SU-DHL-6 (cell line): ENCODE measurements around the gene STKLD1.

ENCODE experiments used
- H2AFZ ChIP-seq: fragments of 200-600 bp; sonication (generic); 2 replicates; pipeline ENCODE4 v1.6.1; 2014; ENCODE audit warnings: low read depth, mild to moderate bottlenecking, moderate library complexity, mixed read lengths, antibody characterized with exemption, low read length; ENCODE audit not compliant: severe bottlenecking
- H3F3A ChIP-seq: fragments of 200-600 bp; shearing (Covaris generic); 2 replicates; pipeline ENCODE4 v1.6.0; 2016; ENCODE audit warnings: antibody characterized with exemption, mild to moderate bottlenecking; ENCODE audit not compliant: insufficient read depth
- H3K27ac ChIP-seq: fragments of 200-600 bp; sonication (generic); 2 replicates; pipeline ENCODE4 v1.5.1; 2016; ENCODE audit warnings: low read depth, mild to moderate bottlenecking, low read length, moderate library complexity, mixed read lengths
- H3K27me3 ChIP-seq: fragments of 200-600 bp; sonication (generic), shearing (Covaris generic); 2 replicates; pipeline ENCODE4 v1.6.0; 2014; ENCODE audit warnings: mild to moderate bottlenecking, low read length
- H3K36me3 ChIP-seq: fragments of 200-600 bp; sonication (generic); 2 replicates; pipeline ENCODE4 v1.6.1; 2014; ENCODE audit warnings: mild to moderate bottlenecking, low read length, mixed read lengths
- H3K4me2 ChIP-seq: fragments of 300-600, 200-600 bp; shearing (Covaris generic), sonication (generic); 2 replicates; pipeline ENCODE4 v1.6.0; 2014; ENCODE audit warnings: low read length, low read depth, mild to moderate bottlenecking; ENCODE audit not compliant: poor library complexity, severe bottlenecking
- H3K4me3 ChIP-seq: fragments of 200-600 bp; sonication (generic); 2 replicates; pipeline ENCODE4 v1.5.1; 2014; ENCODE audit warnings: antibody characterized with exemption, low read length, mild to moderate bottlenecking, mixed read lengths; ENCODE audit not compliant: insufficient read depth, poor library complexity, severe bottlenecking
- H3K79me2 ChIP-seq: fragments of 200-600 bp; sonication (generic); 2 replicates; pipeline ENCODE4 v1.6.1; 2014; ENCODE audit warnings: mild to moderate bottlenecking, low read length, moderate library complexity; ENCODE audit not compliant: insufficient read depth
- H3K9ac ChIP-seq: fragments of 200-600 bp; sonication (generic); 2 replicates; pipeline ENCODE4 v1.7.0; 2014; ENCODE audit warnings: mild to moderate bottlenecking, low read length
- H3K9me2 ChIP-seq: fragments of 200-600 bp; sonication (generic); replicated peaks from 2 replicates; pipeline ENCODE4 v1.6.1; 2014; ENCODE audit warnings: low read length; ENCODE audit not compliant: insufficient read depth
- H3K9me3 ChIP-seq: fragments of 200-600 bp; sonication (generic); 2 replicates; pipeline ENCODE4 v1.6.1; 2014; ENCODE audit warnings: low read length, mixed read lengths; ENCODE audit not compliant: insufficient read depth
- H4K20me1 ChIP-seq: fragments of 200-600 bp; sonication (generic); 2 replicates; pipeline ENCODE4 v1.6.1; 2014; ENCODE audit warnings: low read depth, mild to moderate bottlenecking, antibody characterized with exemption, low read length, moderate library complexity, mixed read lengths
- EZH2phosphoT487 ChIP-seq: fragments of 200-600 bp; sonication (generic), shearing (Covaris generic); conservative IDR thresholded peaks from 2 replicates; pipeline ENCODE4 v1.6.1; 2018; ENCODE audit warnings: mild to moderate bottlenecking, antibody characterized with exemption, low read length, moderate library complexity, mixed read lengths
- TF ChIP-seq, protein P1 (sequence below): fragments of 200-600 bp; sonication (generic); IDR thresholded peaks from one replicate; pipeline ENCODE4 v1.5.1; 2017; ENCODE audit warnings: antibody characterized with exemption, mild to moderate bottlenecking, low read length, moderate library complexity; ENCODE audit not compliant: insufficient read depth, poor library complexity, severe bottlenecking

STKLD1 gene

DNA sequence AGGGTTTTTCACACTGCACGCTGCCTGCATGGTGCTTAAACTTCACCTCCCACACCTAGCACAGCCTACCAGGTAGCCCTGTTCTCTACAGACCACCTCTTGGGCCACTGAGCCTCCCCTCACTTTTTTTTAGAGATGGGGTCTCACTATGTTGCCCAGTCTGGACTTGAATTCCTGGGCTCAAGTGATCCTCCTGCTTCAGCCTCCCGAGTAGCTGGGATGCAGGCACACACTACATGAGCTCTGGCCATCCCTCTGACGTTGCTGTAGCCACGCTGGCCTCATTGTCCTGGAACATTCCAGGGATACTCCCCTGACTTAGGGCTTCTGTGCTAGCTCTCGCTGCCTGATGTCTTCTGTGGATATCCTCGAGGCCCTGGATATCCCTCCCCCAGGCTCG is 76.4 kb downstream of the STKLD1 start:
- Histone ChIP-seq H3K4me2 (no peak overlapping the region), H3K27me3 (no peaks in the 10 kb centered on the region), H3K9me3 (no peaks in the 10 kb centered on the region), H3F3A (no peaks in the 10 kb centered on the region), H3K9ac (no peak overlapping the region), H3K79me2 (no peaks in the 10 kb centered on the region), H4K20me1 (no peaks in the 10 kb centered on the region), H3K27ac (no peak overlapping the region), H3K4me3 (no peak overlapping the region), H3K9me2 (no peaks in the 10 kb centered on the region), H2AFZ (no peak overlapping the region), H3K36me3 (no peaks in the 10 kb centered on the region)
- TF ChIP-seq, protein P1, sequence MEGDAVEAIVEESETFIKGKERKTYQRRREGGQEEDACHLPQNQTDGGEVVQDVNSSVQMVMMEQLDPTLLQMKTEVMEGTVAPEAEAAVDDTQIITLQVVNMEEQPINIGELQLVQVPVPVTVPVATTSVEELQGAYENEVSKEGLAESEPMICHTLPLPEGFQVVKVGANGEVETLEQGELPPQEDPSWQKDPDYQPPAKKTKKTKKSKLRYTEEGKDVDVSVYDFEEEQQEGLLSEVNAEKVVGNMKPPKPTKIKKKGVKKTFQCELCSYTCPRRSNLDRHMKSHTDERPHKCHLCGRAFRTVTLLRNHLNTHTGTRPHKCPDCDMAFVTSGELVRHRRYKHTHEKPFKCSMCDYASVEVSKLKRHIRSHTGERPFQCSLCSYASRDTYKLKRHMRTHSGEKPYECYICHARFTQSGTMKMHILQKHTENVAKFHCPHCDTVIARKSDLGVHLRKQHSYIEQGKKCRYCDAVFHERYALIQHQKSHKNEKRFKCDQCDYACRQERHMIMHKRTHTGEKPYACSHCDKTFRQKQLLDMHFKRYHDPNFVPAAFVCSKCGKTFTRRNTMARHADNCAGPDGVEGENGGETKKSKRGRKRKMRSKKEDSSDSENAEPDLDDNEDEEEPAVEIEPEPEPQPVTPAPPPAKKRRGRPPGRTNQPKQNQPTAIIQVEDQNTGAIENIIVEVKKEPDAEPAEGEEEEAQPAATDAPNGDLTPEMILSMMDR, result no peak
- no peak for TF ChIP-seq EZH2phosphoT487

DNA sequence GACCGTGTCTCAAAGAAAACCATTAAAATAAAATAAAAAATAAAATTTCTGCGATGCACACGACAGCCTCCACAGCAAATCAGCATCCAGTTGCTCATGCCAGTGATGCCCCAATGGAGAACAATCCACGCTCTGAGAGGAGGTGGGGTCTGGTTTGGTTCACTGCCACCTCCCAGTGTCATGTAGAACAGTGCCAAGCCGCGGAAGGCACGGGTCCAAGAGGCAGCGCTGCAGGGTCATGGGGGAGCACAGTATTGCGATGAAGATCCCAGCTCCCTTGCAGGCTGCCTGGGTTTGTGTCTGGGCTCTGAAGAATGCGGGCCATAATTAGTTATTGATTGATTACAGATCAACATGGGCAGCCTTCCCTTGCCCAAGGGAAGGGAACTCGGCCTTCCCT is 77.5 kb downstream of the STKLD1 start:
- H3K27ac ChIP-seq, result no peak overlapping the region
- no peak overlapping the region for H3K4me2 ChIP-seq
- H3K79me2 ChIP-seq, result no peaks in the 10 kb centered on the region
- no peaks in the 10 kb centered on the region for H4K20me1 ChIP-seq
- no peaks in the 10 kb centered on the region for H3K36me3 ChIP-seq
- no peaks in the 10 kb centered on the region for H3K9me2 ChIP-seq
- no peak overlapping the region for H3K4me3 ChIP-seq
- H3K27me3 ChIP-seq, result no peaks in the 10 kb centered on the region
- TF ChIP-seq, protein P1, result no peak
- no peak for TF ChIP-seq EZH2phosphoT487
- no peak overlapping the region for H2AFZ ChIP-seq
- no peaks in the 10 kb centered on the region for H3F3A ChIP-seq
- H3K9ac ChIP-seq, result no peak overlapping the region
- no peaks in the 10 kb centered on the region for H3K9me3 ChIP-seq

DNA sequence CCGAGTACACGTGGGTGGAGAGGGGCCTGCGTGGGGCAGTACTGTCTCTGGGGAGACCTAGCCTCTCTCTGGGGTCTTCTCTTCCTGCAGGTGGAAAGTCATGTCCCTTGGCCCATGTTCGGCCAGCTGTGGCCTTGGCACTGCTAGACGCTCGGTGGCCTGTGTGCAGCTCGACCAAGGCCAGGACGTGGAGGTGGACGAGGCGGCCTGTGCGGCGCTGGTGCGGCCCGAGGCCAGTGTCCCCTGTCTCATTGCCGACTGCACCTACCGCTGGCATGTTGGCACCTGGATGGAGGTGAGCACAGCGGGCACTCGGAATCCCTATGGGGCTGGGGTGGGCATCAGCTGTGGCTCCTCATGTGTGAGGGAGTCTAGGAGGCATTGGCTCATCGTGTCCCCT is 78.2 kb downstream of the STKLD1 start:
- Histone ChIP-seq H3K4me3 (no peak overlapping the region), H3K9me3 (no peaks in the 10 kb centered on the region), H3K9me2 (no peaks in the 10 kb centered on the region), H3K27ac (no peak overlapping the region), H3F3A (no peaks in the 10 kb centered on the region), H3K79me2 (no peaks in the 10 kb centered on the region), H3K27me3 (no peaks in the 10 kb centered on the region), H3K9ac (no peak overlapping the region), H2AFZ (no peak overlapping the region), H3K36me3 (no peaks in the 10 kb centered on the region), H4K20me1 (no peaks in the 10 kb centered on the region), H3K4me2 (no peak overlapping the region)
- TF ChIP-seq EZH2phosphoT487, result no peak
- TF ChIP-seq, protein P1, result no peak
